Esophagus (tissue), 2 donors: Measurements from ENCODE around the gene CHP2. TPM values are rescaled to one million over a fixed set of nuclear protein-coding genes. Genes with fewer than 3 reads are reported as not detected.

Source experiments
- H3K27ac ChIP-seq, 2 donors: one replicate each; pipeline ENCODE4 v1.5.1; 2013; ENCODE audit warnings: low read depth in 2 of 2, mild to moderate bottlenecking in 2 of 2, inconsistent platforms in 1 of 2, low read length in 1 of 2, moderate library complexity in 1 of 2
- H3K27me3 ChIP-seq, 2 donors: one replicate each; pipeline ENCODE4 v1.6.1; 2013; ENCODE audit warnings: low read length in 2 of 2, control low read depth in 1 of 2, mild to moderate bottlenecking in 1 of 2; ENCODE audit not compliant: insufficient read depth in 2 of 2, control insufficient read depth in 1 of 2
- H3K36me3 ChIP-seq, 2 donors: one replicate each; pipeline ENCODE4 v1.6.1; 2013; ENCODE audit warnings: low read length in 1 of 2; ENCODE audit not compliant: control insufficient read depth in 2 of 2, insufficient read depth in 2 of 2
- H3K4me1 ChIP-seq, 2 donors: one replicate each; pipeline ENCODE4 v1.6.1; 2013; ENCODE audit warnings: low read length in 1 of 2; ENCODE audit not compliant: control insufficient read depth in 2 of 2, insufficient read depth in 2 of 2
- H3K4me3 ChIP-seq, 2 donors: one replicate each; pipeline ENCODE4 v1.5.1; 2013; ENCODE audit warnings: low read length in 2 of 2, mild to moderate bottlenecking in 2 of 2, low read depth in 1 of 2, moderate library complexity in 1 of 2
- H3K9me3 ChIP-seq, 2 donors: one replicate each; pipeline ENCODE4 v1.6.1; 2013; ENCODE audit warnings: mild to moderate bottlenecking in 2 of 2, low read depth in 1 of 2, low read length in 1 of 2, moderate library complexity in 1 of 2; ENCODE audit not compliant: control insufficient read depth in 2 of 2, insufficient read depth in 1 of 2
- WGBS, 2 donors: extraction: QIAGEN DNeasy Blood & Tissue Kit; methylation state at CpG; one replicate each; pipeline ENCODE4 v1.1.7; 2013; 5-methylcytosine and 5-hydroxymethylcytosine counted together
- polyA plus RNA-seq, 2 donors: library from polyadenylated mRNA; stranded (reverse); fragments of 200-250 nt; gene quantifications; one replicate each; pipeline ENCODE4 v1.2.3, GENCODE V29; 2013
- donor health status: healthy with polysubstance abuse.
- donor health status: Bipolar disorder and iron deficiency.

Gene CHP2
- polyA plus RNA-seq, 2 donors = 0.11 to 0.16 TPM

DNA sequence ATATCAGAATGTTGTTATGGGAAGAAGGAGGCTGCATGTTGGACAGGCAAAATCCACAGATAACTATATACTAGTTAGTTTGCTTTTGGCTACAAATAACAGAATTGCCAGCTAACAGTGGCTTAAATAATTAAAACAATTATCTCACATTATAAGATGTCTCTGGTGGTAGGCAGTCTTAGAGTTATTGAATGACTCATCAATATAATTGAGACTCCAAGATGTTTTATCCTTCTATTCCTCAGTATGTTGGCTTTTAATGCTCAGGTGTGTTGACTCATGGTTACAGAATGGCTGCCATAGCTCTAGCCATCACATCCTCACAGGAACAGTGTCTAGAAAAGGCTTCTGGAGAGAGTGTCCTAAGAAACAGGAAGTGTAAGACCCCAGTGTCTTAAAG is 11.1 kb downstream of the CHP2 start:
- Histone ChIP-seq H3K36me3 (no peaks in the 10 kb centered on the region), H3K9me3 (no peaks in the 10 kb centered on the region), H3K4me3 (no peak overlapping the region), H3K27me3 (no peaks in the 10 kb centered on the region), H3K27ac (no peak overlapping the region), H3K4me1 (no peaks in the 10 kb centered on the region)

GRCh38 chr16:23768581-23768980 is 13.8 kb downstream of the CHP2 start:
- Histone ChIP-seq H3K27me3 (no peaks in the 10 kb centered on the region), H3K4me3 (no peak overlapping the region), H3K4me1 (no peaks in the 10 kb centered on the region), H3K27ac (no peak overlapping the region), H3K36me3 (no peaks in the 10 kb centered on the region), H3K9me3 (no peaks in the 10 kb centered on the region)
- 44 to 48% methylated on average over 2 of the region's 2 CpGs for WGBS, 2 donors

DNA sequence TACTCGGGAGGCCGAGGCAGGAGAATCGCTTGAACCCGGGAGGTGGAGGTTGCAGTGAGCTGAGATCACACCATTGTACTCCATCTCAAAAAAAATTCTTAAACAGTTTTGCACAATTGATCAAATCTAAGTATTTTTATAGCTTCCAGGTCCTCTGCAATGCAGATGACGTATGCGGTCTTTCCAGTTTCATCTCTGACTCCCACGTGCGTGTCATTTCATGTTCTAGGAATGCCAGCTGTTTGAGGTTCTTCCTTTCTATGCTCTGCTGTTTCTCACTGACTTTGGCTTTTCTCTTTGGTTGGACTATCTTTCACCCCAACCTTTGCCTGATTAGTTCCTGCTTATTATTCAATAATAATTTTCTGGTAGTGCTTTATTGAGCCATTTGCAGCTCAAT is 16.2 kb downstream of the CHP2 start:
- Histone ChIP-seq H3K27ac (no peak overlapping the region), H3K4me1 (no peaks in the 10 kb centered on the region), H3K4me3 (no peak overlapping the region), H3K27me3 (no peaks in the 10 kb centered on the region), H3K36me3 (no peaks in the 10 kb centered on the region), H3K9me3 (no peaks in the 10 kb centered on the region)
- 56 to 57% methylated on average over 8 of the region's 8 CpGs for WGBS, 2 donors

DNA sequence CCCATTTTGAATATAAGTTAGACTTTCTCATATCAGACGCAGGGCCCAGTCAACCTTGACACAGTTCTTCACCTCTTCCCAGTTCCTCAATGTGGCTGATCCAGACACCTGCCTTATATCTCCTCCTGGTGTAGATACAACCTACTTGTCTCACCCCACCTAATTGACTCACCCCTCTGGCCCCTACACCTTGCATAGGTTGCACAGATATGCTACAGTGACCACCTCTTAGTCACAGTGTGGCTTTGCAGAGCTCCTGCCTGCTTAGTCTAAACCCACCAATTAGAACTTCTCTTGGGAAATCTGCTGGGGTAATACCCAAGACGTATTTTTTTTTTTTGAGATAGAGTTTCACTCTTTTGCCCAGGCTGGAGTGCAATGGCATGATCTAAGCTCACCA is 16.8 kb downstream of the CHP2 start:
- no peaks in the 10 kb centered on the region for H3K27me3 ChIP-seq
- H3K9me3 ChIP-seq = no peaks in the 10 kb centered on the region
- H3K4me3 ChIP-seq = no peak overlapping the region
- H3K27ac ChIP-seq = no peak overlapping the region
- 14 to 39% methylated on average over 2 of the region's 2 CpGs for WGBS, 2 donors
- H3K36me3 ChIP-seq = no peaks in the 10 kb centered on the region
- H3K4me1 ChIP-seq = no peaks in the 10 kb centered on the region

GRCh38 chr16:23773339-23773738 is 18.5 kb downstream of the CHP2 start:
- no peak overlapping the region for H3K4me3 ChIP-seq

DNA sequence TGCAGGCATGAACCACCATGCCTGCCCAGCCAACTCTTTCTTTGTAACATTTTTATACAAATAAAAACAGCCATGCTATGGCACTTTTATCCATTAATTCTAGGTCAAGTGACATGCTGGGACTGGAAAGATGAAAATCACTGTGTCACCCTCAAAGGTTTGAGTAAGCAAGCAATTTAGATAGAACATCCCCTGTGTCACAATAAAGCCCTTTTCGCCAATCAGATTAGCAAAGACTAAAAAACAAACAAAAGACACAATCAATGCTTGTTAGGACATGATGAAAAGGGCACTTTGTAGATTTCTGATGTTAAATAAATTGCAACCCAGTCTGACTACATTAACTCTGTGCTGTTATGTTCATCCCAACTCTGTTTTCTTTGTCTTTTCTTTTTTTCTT is 26.4 kb downstream of the CHP2 start:
- Histone ChIP-seq H3K27me3 (no peaks in the 10 kb centered on the region), H3K27ac (no peak overlapping the region), H3K4me3 (no peak overlapping the region), H3K9me3 (no peaks in the 10 kb centered on the region), H3K4me1 (no peaks in the 10 kb centered on the region), H3K36me3 (no peaks in the 10 kb centered on the region)
- 28 to 39% methylated on average over 1 of the region's 1 CpG for WGBS, 2 donors

More at GRCh38 chr16:23773339-23773738, 18.5 kb downstream of the CHP2 start:
- H3K4me1 ChIP-seq = no peaks in the 10 kb centered on the region
- WGBS, 2 donors = 80 to 85% methylated on average over 2 of the region's 2 CpGs
- no peaks in the 10 kb centered on the region for H3K36me3 ChIP-seq
- H3K27ac ChIP-seq = no peak overlapping the region
- H3K27me3 ChIP-seq = no peaks in the 10 kb centered on the region
- H3K9me3 ChIP-seq = no peaks in the 10 kb centered on the region

DNA sequence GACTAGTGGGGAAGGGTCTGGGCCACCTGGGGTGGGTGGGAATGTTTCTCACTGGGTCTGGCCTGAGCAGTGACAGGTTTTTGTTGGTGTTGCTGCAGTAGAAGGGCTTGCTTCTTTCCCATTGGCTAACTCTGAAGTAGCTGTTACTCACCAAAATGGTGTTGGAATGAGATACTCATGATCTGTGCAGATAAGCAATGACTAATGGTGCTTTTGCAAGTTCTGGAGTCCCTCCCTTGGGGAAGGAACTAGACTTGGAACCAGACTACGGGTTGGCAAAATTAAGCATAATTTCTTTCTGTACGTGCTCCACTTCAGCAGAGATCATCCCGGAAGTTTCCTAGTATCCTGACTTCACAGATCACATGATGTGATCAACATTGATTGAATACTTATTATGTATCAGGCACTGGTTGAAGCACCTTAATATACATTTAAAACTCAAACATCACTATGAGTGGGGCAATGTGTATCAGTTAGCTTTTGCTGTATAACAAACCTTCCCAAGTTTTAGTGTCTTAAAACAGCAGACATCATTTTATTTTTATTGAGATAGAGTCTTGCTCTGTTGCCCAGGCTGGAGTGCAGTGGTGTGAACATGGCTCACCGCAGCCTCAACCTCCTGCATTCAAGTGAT is 30.1 kb downstream of the CHP2 start:
- WGBS, 2 donors = 72 to 74% methylated on average over 4 of the region's 4 CpGs
- Histone ChIP-seq H3K36me3 (no peaks in the 10 kb centered on the region), H3K9me3 (no peaks in the 10 kb centered on the region), H3K4me3 (no peak overlapping the region), H3K4me1 (no peaks in the 10 kb centered on the region), H3K27me3 (no peaks in the 10 kb centered on the region), H3K27ac (no peak overlapping the region)

DNA sequence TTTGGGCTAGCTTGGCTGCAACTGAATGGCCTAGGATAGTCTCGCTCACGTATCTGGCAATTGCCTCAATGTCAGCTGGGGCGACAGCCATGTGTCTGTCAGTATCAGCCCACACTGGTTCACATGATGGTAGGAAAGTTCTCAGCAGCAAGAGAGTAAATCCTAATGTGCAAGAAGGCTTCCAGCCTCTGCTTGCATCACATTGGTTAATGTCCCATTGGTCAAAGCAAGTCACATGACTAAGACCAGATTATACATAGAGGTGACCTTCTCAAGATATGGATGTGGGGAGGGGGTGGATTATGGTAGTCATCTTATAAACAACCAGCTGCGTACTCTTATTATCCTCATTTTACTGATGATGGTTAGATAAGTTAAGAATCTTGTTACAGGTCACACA is 31.0 kb downstream of the CHP2 start:
- Histone ChIP-seq H3K27me3 (no peaks in the 10 kb centered on the region), H3K27ac (no peak overlapping the region), H3K9me3 (no peaks in the 10 kb centered on the region), H3K36me3 (no peaks in the 10 kb centered on the region), H3K4me3 (no peak overlapping the region), H3K4me1 (no peaks in the 10 kb centered on the region)
- 93% methylated on average over 4 of the region's 4 CpGs for WGBS, 2 donors

DNA sequence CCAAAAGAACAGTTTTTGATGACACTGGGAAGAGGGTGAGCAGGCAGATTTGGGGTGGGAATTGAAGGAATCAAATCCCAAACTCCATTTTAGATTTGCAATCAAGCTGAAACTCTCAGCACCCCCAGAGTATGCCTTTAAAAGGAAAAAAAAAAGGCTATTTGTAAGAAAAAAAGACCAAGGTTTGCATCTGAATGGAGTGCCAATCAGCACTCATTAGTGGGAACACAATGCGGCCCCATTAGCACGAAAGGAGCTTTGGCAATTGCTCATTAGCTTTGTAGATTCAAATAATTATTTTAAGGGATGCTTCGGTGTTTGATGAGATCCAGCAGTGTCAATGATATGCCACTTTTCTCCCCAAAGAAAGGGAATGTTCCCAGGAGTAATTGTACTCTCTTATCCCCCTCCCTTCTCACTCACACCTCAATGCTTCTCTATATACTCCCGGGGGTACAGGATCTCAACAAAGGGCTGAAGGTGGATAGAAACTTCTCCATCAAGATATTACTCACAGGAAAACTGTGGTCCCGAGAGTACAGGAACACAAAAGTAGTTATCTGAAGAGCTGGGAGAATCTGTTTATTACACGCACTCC is 32.2 kb downstream of the CHP2 start:
- H3K4me3 ChIP-seq = no peak overlapping the region
- H3K4me1 ChIP-seq = no peaks in the 10 kb centered on the region
- H3K27ac ChIP-seq = no peak overlapping the region
- H3K9me3 ChIP-seq = no peaks in the 10 kb centered on the region
- 41 to 46% methylated on average over 6 of the region's 6 CpGs for WGBS, 2 donors
- H3K27me3 ChIP-seq = no peaks in the 10 kb centered on the region
- H3K36me3 ChIP-seq = no peaks in the 10 kb centered on the region

GRCh38 chr16:23788685-23789084 is 33.9 kb downstream of the CHP2 start:
- WGBS, 2 donors = 59 to 61% methylated on average over 3 of the region's 3 CpGs
- Histone ChIP-seq H3K4me1 (no peaks in the 10 kb centered on the region), H3K9me3 (no peaks in the 10 kb centered on the region), H3K27ac (no peak overlapping the region), H3K27me3 (no peaks in the 10 kb centered on the region), H3K4me3 (no peak overlapping the region), H3K36me3 (no peaks in the 10 kb centered on the region)
